ENCODE data around the gene PDZRN4. TPM values are rescaled to one million over a fixed set of nuclear protein-coding genes. Genes with fewer than 3 reads are reported as not detected.

PDZRN4 gene
- total RNA-seq, 6 donors from 2014 or later: 0.17 to 1.3 (median 0.61) TPM; not detected in 1

DNA sequence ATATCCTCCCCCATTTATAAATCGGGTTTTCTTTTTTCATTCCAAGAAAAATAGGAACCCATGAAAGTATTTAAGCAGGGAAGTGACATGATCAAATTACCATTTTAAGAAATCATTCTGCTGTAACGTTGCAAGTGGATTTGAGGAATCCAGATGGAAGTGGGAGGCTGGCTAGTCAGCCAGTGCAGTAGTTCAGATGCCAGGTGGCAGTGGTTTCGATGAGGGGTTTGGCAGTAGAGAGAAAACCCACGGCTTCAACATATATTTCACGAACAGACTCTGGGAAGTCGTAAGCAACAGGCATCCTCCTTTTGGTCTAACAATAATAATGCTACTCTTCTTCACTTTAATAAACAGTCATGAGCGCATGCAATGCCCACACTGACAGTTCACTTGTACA is 25.0 kb downstream of the PDZRN4 start:
- DNase-seq: no peak
- Histone ChIP-seq H3K9me3 (no peaks in the 10 kb centered on the region), H3K4me1 (peaks cover 0 to under 1% (median 0%) of the 10 kb centered on the region in 4 donors), H3K4me3 (no peak overlapping the region), H3K36me3 (no peaks in the 10 kb centered on the region), H3K27me3 (no peaks in the 10 kb centered on the region), H3K27ac (no peak overlapping the region)
- no peak for TF ChIP-seq EP300 (IDR thresholded peaks at IDR 0.05)
- TF ChIP-seq POLR2AphosphoS5 (IDR thresholded peaks at IDR 0.05): no peak
- TF ChIP-seq CTCF (IDR thresholded peaks at IDR 0.05): no peak
- TF ChIP-seq POLR2A (IDR thresholded peaks at IDR 0.05): no peak
- ATAC-seq (ENCODE audit: low FRiP score in 2 of 2): no peak
- 68 to 71% methylated on average over 7 of the region's 7 CpGs for WGBS, 2 donors

DNA sequence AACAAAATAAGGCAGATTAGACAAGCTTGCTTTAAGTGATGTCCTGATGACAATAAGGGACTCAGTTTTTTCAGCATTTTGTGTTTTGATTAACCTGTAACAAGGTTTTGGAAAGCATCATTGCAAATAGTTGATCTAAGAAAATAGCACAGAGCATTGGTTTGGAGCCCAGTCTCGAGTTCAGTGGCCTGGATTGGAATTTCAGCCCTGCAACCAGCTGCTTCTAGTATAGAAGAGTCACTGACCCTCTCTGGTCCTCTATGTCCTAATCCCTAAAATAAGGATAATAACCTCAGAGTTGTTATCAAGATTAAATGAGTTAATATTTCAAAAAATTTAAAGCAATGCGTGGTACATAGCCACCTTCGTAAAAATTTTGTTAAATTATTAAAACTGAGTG is 25.5 kb downstream of the PDZRN4 start:
- H3K27ac ChIP-seq: no peak overlapping the region
- H3K4me1 ChIP-seq: no peaks in the 10 kb centered on the region
- no peaks in the 10 kb centered on the region for H3K36me3 ChIP-seq
- H3K9me3 ChIP-seq: no peaks in the 10 kb centered on the region
- TF ChIP-seq POLR2A (IDR thresholded peaks at IDR 0.05) (no peak), EP300 (IDR thresholded peaks at IDR 0.05) (no peak), POLR2AphosphoS5 (IDR thresholded peaks at IDR 0.05) (no peak), CTCF (IDR thresholded peaks at IDR 0.05) (no peak)
- WGBS, 2 donors: 77 to 82% methylated on average over 3 of the region's 3 CpGs
- ATAC-seq (ENCODE audit: low FRiP score in 2 of 2): no peak
- DNase-seq: no peak
- no peak overlapping the region for H3K4me3 ChIP-seq
- no peaks in the 10 kb centered on the region for H3K27me3 ChIP-seq

DNA sequence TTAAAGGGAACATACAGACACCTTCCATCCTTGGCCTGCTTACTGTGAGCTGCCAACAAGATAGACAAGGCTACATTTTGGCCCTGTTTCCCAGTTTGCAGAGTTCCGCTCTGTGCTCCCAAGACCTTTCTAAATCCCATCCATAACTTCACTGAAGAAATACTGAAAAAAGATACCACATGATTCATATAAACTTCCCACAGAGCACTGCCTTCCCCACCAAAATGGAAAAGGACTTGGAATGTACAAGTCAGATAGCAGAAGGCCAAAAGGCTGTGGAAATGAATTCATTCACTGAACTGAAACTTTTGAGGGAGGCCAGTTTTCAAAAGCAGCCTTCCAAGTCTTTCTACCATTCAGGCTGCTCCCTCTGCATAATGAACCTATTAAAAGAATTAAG is 29.6 kb downstream of the PDZRN4 start:
- ATAC-seq (ENCODE audit: low FRiP score in 2 of 2) (no peak), DNase-seq (no peak)
- Histone ChIP-seq H3K27me3 (no peaks in the 10 kb centered on the region), H3K4me3 (no peak overlapping the region), H3K27ac (no peak overlapping the region), H3K4me1 (no peaks in the 10 kb centered on the region), H3K36me3 (no peaks in the 10 kb centered on the region), H3K9me3 (no peaks in the 10 kb centered on the region)
- 92 to 95% methylated on average over 1 of the region's 1 CpG for WGBS, 2 donors
- no peak for TF ChIP-seq POLR2AphosphoS5 (IDR thresholded peaks at IDR 0.05)
- no peak for TF ChIP-seq POLR2A (IDR thresholded peaks at IDR 0.05)
- no peak for TF ChIP-seq CTCF (IDR thresholded peaks at IDR 0.05)
- TF ChIP-seq EP300 (IDR thresholded peaks at IDR 0.05): no peak

DNA sequence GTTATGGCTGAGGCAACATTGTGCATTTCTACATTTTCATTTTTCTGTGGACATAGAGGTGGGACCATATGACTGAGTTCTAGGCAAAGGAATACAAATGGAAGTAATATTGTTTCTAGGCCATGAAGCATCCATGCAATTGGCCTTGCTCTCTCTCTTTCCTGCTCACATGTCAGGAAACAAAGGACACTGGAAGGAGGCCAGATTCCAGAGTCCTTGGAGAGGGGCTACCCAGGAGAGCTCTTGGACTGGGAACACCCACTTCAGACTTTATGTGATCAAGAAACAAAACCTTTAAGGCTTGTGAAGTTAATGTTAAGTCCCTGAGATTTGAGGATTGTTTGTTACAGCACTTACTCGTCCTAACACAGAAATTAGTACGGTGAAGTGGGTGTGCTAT is 32.8 kb downstream of the PDZRN4 start:
- DNase-seq (no peak), ATAC-seq (ENCODE audit: low FRiP score in 2 of 2) (no peak)
- no peaks in the 10 kb centered on the region for H3K4me1 ChIP-seq
- H3K27ac ChIP-seq: no peak overlapping the region
- no peaks in the 10 kb centered on the region for H3K27me3 ChIP-seq
- H3K4me3 ChIP-seq: no peak overlapping the region
- H3K36me3 ChIP-seq: no peaks in the 10 kb centered on the region
- 43 to 61% methylated on average over 2 of the region's 2 CpGs for WGBS, 2 donors
- TF ChIP-seq CTCF (IDR thresholded peaks at IDR 0.05) (no peak), POLR2AphosphoS5 (IDR thresholded peaks at IDR 0.05) (no peak), POLR2A (IDR thresholded peaks at IDR 0.05) (no peak), EP300 (IDR thresholded peaks at IDR 0.05) (no peak)
- H3K9me3 ChIP-seq: no peaks in the 10 kb centered on the region

DNA sequence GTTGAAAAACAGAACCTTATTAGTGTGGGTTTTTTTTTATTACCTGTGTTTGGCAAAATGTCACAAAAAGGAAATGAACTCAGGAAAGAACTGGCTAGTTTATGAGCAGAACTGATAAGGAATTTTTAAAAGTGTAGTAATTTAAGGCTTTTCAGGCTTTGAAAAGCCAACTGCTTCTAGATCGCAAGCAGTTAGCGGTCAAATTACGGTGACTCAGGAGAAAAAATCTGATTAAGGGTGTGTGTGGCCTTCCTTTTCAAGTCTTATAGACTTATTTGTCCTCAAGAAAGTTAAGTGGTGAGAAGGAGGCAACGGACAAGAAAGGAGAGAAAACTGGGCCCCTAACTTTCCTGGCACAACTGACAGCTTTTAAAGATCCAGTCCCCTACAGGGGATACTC is 33.4 kb downstream of the PDZRN4 start:
- 36 to 50% methylated on average over 4 of the region's 4 CpGs for WGBS, 2 donors
- ATAC-seq (ENCODE audit: low FRiP score in 2 of 2): no peak
- Histone ChIP-seq H3K27me3 (no peaks in the 10 kb centered on the region), H3K4me3 (no peak overlapping the region), H3K27ac (no peak overlapping the region), H3K9me3 (no peaks in the 10 kb centered on the region), H3K4me1 (no peaks in the 10 kb centered on the region), H3K36me3 (no peaks in the 10 kb centered on the region)
- no peak for DNase-seq
- TF ChIP-seq POLR2AphosphoS5 (IDR thresholded peaks at IDR 0.05) (no peak), POLR2A (IDR thresholded peaks at IDR 0.05) (no peak), CTCF (IDR thresholded peaks at IDR 0.05) (no peak), EP300 (IDR thresholded peaks at IDR 0.05) (no peak)
